ENCODE data around the gene RTTN. TPM values are rescaled to one million over a fixed set of nuclear protein-coding genes. Genes with fewer than 3 reads are reported as not detected.

Gene RTTN
- total and polyA plus RNA-seq, 2 of the 13 experiments (the other 11 are each of a cell fraction or from before 2014, with no cell fraction given) = 5.4 to 18.7 TPM

GRCh38 chr18:70175216-70175615, 30.3 kb downstream of the RTTN start:
- Histone ChIP-seq H4K20me1 (ENCODE audit: insufficient read depth, low read length) (no peaks in the 10 kb centered on the region), H3K4me2 (ENCODE audit: low read depth, low read length) (no peak overlapping the region), H3K79me2 (ENCODE audit: insufficient read depth, low read length) (no peaks in the 10 kb centered on the region), H3K4me3 (replicated peaks in 1 of 3; ENCODE audit: insufficient read depth in 1 of 3, low read depth in 2 of 3, low read length in 3 of 3) (no peak overlapping the region), H2AFZ (ENCODE audit: low read length) (no peak overlapping the region), H3K27me3 (ENCODE audit: control insufficient read depth in 1 of 2, insufficient read depth in 2 of 2, low read length in 2 of 2) (no peaks in the 10 kb centered on the region), H3K4me1 (ENCODE audit: insufficient read depth, low read length) (no peaks in the 10 kb centered on the region), H3K27ac (ENCODE audit: extremely low read length, insufficient read depth, low read length) (no peak overlapping the region), H3K9ac (ENCODE audit: insufficient read depth, low read depth, low read length) (no peak overlapping the region), H3K36me3 (replicated peaks in 1 of 2; ENCODE audit: control insufficient read depth in 1 of 2, insufficient read depth in 2 of 2, low read length in 2 of 2) (peaks cover 4 to 6% of the 10 kb centered on the region in 2 experiments; a peak in 2 of 5 replicates), H3K9me3 (ENCODE audit: low read length) (no peaks in the 10 kb centered on the region)
- 97% methylated on average over 2 of the region's 2 CpGs for whole genome bisulfite sequencing (ENCODE audit: low lambda C conversion rate)
- BruUV-seq (replicated peaks) = no TSS peak
- CTCF ChIA-PET (ENCODE audit: low intra/inter-chr PET ratio, low total read pairs) = interaction anchor here (0.7 kb wide), 1 partner anchor 292 kb away, joined by 3 read pairs; no protein-coding TSS in a partner anchor
- ATAC-seq (no peak), FAIRE-seq (no peak), DNase-seq (ENCODE audit: low spot score) (no peak)
- in situ Hi-C loops (cut with HindIII; ENCODE audit: extremely low pct_ligation_motif_present, low pct_unique_long_range_greater_than_20kb) = no loop called here
- intact Hi-C loops (cut with micrococcal nuclease; ENCODE audit: unreplicated experiment) = no loop called here
- POLR2A ChIA-PET = no interaction called here
- TF ChIP-seq ZNF550 (CRISPR knock-in tag; IDR thresholded peaks at IDR 0.05; ENCODE audit: borderline replicate concordance) (no peak), CEBPB (IDR thresholded peaks at IDR 0.05; ENCODE audit: borderline replicate concordance, low read depth, low read length) (peak; percentile 55; the same call in 1 of the 2 replicates), ZNF468 (CRISPR knock-in tag; IDR thresholded peaks at IDR 0.05) (no peak)

GRCh38 chr18:70172225-70172624, 33.3 kb downstream of the RTTN start:
- H3K9ac ChIP-seq (ENCODE audit: insufficient read depth, low read depth, low read length) = no peak overlapping the region
- FAIRE-seq (no peak), ATAC-seq (no peak), DNase-seq (ENCODE audit: low spot score) (no peak)
- H3K27me3 ChIP-seq (ENCODE audit: control insufficient read depth in 1 of 2, insufficient read depth in 2 of 2, low read length in 2 of 2) = no peaks in the 10 kb centered on the region
- H3K9me3 ChIP-seq (ENCODE audit: low read length) = no peaks in the 10 kb centered on the region
- no peak overlapping the region for H3K4me2 ChIP-seq (ENCODE audit: low read depth, low read length)
- no TSS peak for BruUV-seq (replicated peaks)
- H3K36me3 ChIP-seq (replicated peaks in 1 of 2; ENCODE audit: control insufficient read depth in 1 of 2, insufficient read depth in 2 of 2, low read length in 2 of 2) = peaks cover 0 to 6% of the 10 kb centered on the region in 2 experiments; a peak in 2 of 5 replicates
- H3K27ac ChIP-seq (ENCODE audit: extremely low read length, insufficient read depth, low read length) = no peak overlapping the region
- intact Hi-C loops (cut with micrococcal nuclease; ENCODE audit: unreplicated experiment) = loop anchor here (1.0 kb wide), 2 partner anchors 278 to 282 kb away; no protein-coding TSS in a partner anchor
- no peak overlapping the region for H2AFZ ChIP-seq (ENCODE audit: low read length)
- H3K4me3 ChIP-seq (replicated peaks in 1 of 3; ENCODE audit: insufficient read depth in 1 of 3, low read depth in 2 of 3, low read length in 3 of 3) = no peak overlapping the region
- H4K20me1 ChIP-seq (ENCODE audit: insufficient read depth, low read length) = no peaks in the 10 kb centered on the region
- CTCF ChIA-PET (ENCODE audit: low intra/inter-chr PET ratio, low total read pairs) = interaction anchor here (1.6 to 2.1 kb wide), 2 partner anchors 278 to 282 kb away, joined by 8 to 15 read pairs; no protein-coding TSS in a partner anchor
- H3K79me2 ChIP-seq (ENCODE audit: insufficient read depth, low read length) = no peaks in the 10 kb centered on the region
- POLR2A ChIA-PET = no interaction called here
- no peaks in the 10 kb centered on the region; the same call in 1 of the 2 replicates for H3K4me1 ChIP-seq (ENCODE audit: insufficient read depth, low read length)
- in situ Hi-C loops (cut with HindIII; ENCODE audit: extremely low pct_ligation_motif_present, low pct_unique_long_range_greater_than_20kb) = loop anchor here (5.0 kb wide), 1 partner anchor 280 kb away; no protein-coding TSS in a partner anchor
- TF ChIP-seq HCFC1 (IDR thresholded peaks at IDR 0.05; ENCODE audit: low read depth, low read length) = no peak
- TF ChIP-seq RORA (CRISPR knock-in tag; IDR thresholded peaks at IDR 0.05) = no peak
- no peak for TF ChIP-seq ZNF496 (CRISPR knock-in tag; IDR thresholded peaks at IDR 0.05; ENCODE audit: insufficient replicate concordance)
- TF ChIP-seq, protein P1, sequence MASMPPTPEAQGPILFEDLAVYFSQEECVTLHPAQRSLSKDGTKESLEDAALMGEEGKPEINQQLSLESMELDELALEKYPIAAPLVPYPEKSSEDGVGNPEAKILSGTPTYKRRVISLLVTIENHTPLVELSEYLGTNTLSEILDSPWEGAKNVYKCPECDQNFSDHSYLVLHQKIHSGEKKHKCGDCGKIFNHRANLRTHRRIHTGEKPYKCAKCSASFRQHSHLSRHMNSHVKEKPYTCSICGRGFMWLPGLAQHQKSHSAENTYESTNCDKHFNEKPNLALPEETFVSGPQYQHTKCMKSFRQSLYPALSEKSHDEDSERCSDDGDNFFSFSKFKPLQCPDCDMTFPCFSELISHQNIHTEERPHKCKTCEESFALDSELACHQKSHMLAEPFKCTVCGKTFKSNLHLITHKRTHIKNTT (CRISPR knock-in tag; IDR thresholded peaks at IDR 0.05) = no peak
- no peak for TF ChIP-seq ZNF10 (CRISPR knock-in tag; IDR thresholded peaks at IDR 0.05; ENCODE audit: borderline replicate concordance, low read depth)
- TF ChIP-seq, protein P2, sequence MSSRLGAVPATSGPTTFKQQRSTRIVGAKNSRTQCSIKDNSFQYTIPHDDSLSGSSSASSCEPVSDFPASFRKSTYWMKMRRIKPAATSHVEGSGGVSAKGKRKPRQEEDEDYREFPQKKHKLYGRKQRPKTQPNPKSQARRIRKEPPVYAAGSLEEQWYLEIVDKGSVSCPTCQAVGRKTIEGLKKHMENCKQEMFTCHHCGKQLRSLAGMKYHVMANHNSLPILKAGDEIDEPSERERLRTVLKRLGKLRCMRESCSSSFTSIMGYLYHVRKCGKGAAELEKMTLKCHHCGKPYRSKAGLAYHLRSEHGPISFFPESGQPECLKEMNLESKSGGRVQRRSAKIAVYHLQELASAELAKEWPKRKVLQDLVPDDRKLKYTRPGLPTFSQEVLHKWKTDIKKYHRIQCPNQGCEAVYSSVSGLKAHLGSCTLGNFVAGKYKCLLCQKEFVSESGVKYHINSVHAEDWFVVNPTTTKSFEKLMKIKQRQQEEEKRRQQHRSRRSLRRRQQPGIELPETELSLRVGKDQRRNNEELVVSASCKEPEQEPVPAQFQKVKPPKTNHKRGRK (CRISPR knock-in tag; IDR thresholded peaks at IDR 0.05) = no peak
- peak; percentile 47 for TF ChIP-seq SMC3 (IDR thresholded peaks at IDR 0.05; ENCODE audit: low read length)
- TF ChIP-seq POLR2AphosphoS5 (IDR thresholded peaks at IDR 0.05; ENCODE audit: low read depth, low read length) = no peak
- TF ChIP-seq HIVEP1 (CRISPR knock-in tag; IDR thresholded peaks at IDR 0.05) = no peak
- no peak for TF ChIP-seq ARHGAP35 (CRISPR knock-in tag; IDR thresholded peaks at IDR 0.05; ENCODE audit: borderline replicate concordance)
- peak; percentile 75 for TF ChIP-seq STAG1 (CRISPR knock-in tag; IDR thresholded peaks at IDR 0.05)
